Common myeloid progenitor, CD34-positive (primary cell): Measurements from ENCODE around the gene B4GAT1.

Source experiments
- CTCF ChIA-PET: fragments of 350-600 bp; sonication (Branson Sonifier 250); formaldehyde crosslinking; loops from one replicate; lab custom pipeline; 2021; ENCODE audit warnings: antibody characterized with exemption; lab: Charles Lee
- POLR2A ChIA-PET: fragments of 350-600 bp; sonication (Branson Sonifier 250); formaldehyde crosslinking; loops from one replicate; lab custom pipeline; 2021; ENCODE audit warnings: antibody characterized with exemption; lab: Charles Lee
- DNase-seq, 3 donors: peaks; one replicate each; pipeline versions ENCODE4 v3.0.0 to v3.0.0-alpha.2; 2013
- H3K27ac ChIP-seq, 2 experiments: 1 replicate in 1 of 2; 2 replicates in 1 of 2; pipeline ENCODE4 v1.7.0; 2013; ENCODE audit warnings: inconsistent platforms in 2 of 2, low read length in 2 of 2, mild to moderate bottlenecking in 2 of 2, low read depth in 1 of 2, moderate library complexity in 1 of 2; ENCODE audit not compliant: severe bottlenecking in 2 of 2, insufficient read depth in 1 of 2, poor library complexity in 1 of 2
- H3K27me3 ChIP-seq, 5 experiments: replicated peaks in 2 of 5; 1 replicate in 3 of 5; 2 replicates in 2 of 5; pipeline versions ENCODE4 v1.6.1 to v1.7.0; 2013; ENCODE audit warnings: low read length in 4 of 5, mild to moderate bottlenecking in 2 of 5, moderate library complexity in 2 of 5, inconsistent platforms in 1 of 5; ENCODE audit not compliant: insufficient read depth in 5 of 5, control insufficient read depth in 4 of 5
- H3K36me3 ChIP-seq, 4 experiments: 1 replicate in 2 of 4; 2 replicates in 2 of 4; pipeline versions ENCODE4 v1.6.1 to v1.7.0; 2013; ENCODE audit warnings: low read length in 3 of 4, control low read depth in 1 of 4, mild to moderate bottlenecking in 1 of 4; ENCODE audit not compliant: control insufficient read depth in 4 of 4, insufficient read depth in 4 of 4
- H3K4me1 ChIP-seq, 4 experiments: 1 replicate in 3 of 4; 2 replicates in 1 of 4; pipeline versions ENCODE4 v1.6.1 to v1.7.1; 2013; ENCODE audit warnings: low read length in 3 of 4, mild to moderate bottlenecking in 3 of 4, control low read depth in 1 of 4, inconsistent platforms in 1 of 4, moderate library complexity in 1 of 4; ENCODE audit not compliant: control insufficient read depth in 4 of 4, insufficient read depth in 4 of 4; ENCODE audit errors: control extremely low read depth in 1 of 4
- H3K4me3 ChIP-seq, 7 experiments: 1 replicate in 4 of 7; 2 replicates in 3 of 7; pipeline versions ENCODE4 v1.5.1 to v1.7.0; 2013; ENCODE audit warnings: mild to moderate bottlenecking in 7 of 7, low read length in 6 of 7, moderate library complexity in 6 of 7, inconsistent platforms in 2 of 7, low read depth in 2 of 7, control low read depth in 1 of 7; ENCODE audit not compliant: insufficient read depth in 4 of 7, control insufficient read depth in 1 of 7; ENCODE audit errors: extremely low read depth in 1 of 7
- H3K9me3 ChIP-seq, 5 experiments: 1 replicate in 4 of 5; 2 replicates in 1 of 5; pipeline versions ENCODE4 v1.6.1 to v1.7.1; 2013; ENCODE audit warnings: low read length in 4 of 5, mild to moderate bottlenecking in 2 of 5, inconsistent platforms in 1 of 5, low read depth in 1 of 5, moderate library complexity in 1 of 5; ENCODE audit not compliant: control insufficient read depth in 4 of 5, insufficient read depth in 2 of 5; ENCODE audit errors: control extremely low read depth in 1 of 5
- WGBS: methylation state at CpG from one replicate; pipeline ENCODE4 v1.1.5; 2013; ENCODE audit not compliant: insufficient coverage; 5-methylcytosine and 5-hydroxymethylcytosine counted together

B4GAT1 gene

DNA sequence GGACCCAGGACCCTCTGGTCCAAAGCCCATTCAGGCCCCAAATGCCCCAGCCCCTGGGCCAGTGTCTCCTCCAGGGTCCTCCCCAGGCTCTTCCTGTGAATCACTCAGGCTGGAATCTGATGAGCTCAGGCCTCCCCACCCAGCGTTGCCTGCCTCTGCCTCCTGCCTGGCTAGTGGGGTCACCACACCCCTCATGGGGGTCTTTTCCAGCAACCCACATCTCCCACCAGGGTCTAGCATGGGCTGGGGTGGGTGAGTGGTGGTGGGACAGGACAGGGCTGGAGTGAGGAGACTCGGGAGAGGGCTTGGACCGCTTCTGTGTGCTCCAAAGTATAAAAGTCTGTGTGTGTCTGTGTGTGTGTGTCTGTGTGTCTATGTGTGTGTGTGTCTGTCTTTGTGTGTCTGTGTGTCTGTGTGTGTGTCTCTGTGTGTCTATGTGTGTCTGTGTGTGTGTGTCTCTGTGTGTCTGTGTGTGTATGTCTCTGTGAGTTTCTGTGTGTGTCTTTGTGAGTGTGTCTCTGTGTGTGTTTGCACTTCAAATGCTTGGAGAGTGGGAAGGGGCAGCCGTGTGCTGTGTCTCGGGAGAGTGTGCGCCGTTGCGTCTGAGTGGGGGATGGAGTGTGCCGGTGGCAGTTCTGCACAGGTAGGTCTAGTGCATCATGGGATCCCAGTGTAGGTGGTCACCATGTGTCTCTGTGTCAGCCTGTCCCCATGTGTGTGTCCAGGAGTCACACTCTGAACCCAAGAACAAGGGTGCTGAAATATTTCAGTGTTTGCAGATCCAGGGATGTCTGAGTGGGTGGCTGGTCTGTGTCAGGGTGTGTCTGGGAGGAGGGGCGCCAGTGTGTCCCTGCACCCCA is 20.0 kb downstream of the B4GAT1 start:
- ChIA-PET CTCF (interaction anchor here (1.6 to 4.0 kb wide), 2 partner anchors 10 to 16 kb away, joined by 7 to 44 read pairs; partner anchors contain the start of gene CD248), POLR2A (no interaction called here)
- no peak overlapping the region for H3K4me3 ChIP-seq
- H3K27ac ChIP-seq: no peak overlapping the region
- peaks cover 0 to 37% (median 24%) of the 10 kb centered on the region in 4 experiments for H3K4me1 ChIP-seq
- H3K36me3 ChIP-seq: no peaks in the 10 kb centered on the region
- DNase-seq: no peak
- 97% methylated on average over 9 of the region's 10 CpGs for WGBS
- no peaks in the 10 kb centered on the region for H3K9me3 ChIP-seq
- H3K27me3 ChIP-seq: no peaks in the 10 kb centered on the region

- ChIA-PET POLR2A (no interaction called here), CTCF (interaction anchor here (1.6 to 4.0 kb wide), 2 partner anchors 9 to 15 kb away, joined by 7 to 44 read pairs; partner anchors contain the start of gene CD248)
- WGBS: 52% methylated on average over 18 of the region's 21 CpGs
- Histone ChIP-seq H3K27ac (no peak overlapping the region), H3K27me3 (no peaks in the 10 kb centered on the region), H3K4me3 (no peak overlapping the region), H3K36me3 (no peaks in the 10 kb centered on the region), H3K9me3 (no peaks in the 10 kb centered on the region), H3K4me1 (peaks cover 0 to 37% (median 24%) of the 10 kb centered on the region in 4 experiments)
- no peak for DNase-seq
These were observed 20.9 kb downstream of the B4GAT1 start for GRCh38 chr11:66326261-66327111.

DNA sequence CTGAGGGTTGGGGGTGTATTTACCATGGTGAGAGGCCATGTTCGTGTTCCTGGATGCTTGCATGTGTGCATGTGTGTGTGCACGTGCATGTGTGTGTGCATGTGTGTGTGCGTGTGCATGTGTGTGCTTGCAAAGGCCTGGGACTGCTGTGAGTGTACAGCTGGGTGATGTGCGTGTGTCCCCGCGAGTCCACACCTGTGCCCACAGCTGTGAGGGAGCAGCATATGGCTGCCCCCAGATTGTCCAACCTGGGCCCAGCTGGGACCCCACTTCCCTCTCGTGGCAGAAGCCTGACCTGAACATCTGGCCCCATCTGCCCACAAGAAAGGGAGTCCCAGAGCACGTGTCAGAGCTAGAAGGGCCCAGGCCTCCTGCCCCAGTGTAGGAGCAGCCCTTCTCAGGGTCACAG is 22.2 kb downstream of the B4GAT1 start:
- Histone ChIP-seq H3K36me3 (no peaks in the 10 kb centered on the region), H3K27ac (no peak overlapping the region), H3K4me3 (no peak overlapping the region), H3K27me3 (no peaks in the 10 kb centered on the region), H3K9me3 (no peaks in the 10 kb centered on the region), H3K4me1 (peaks cover 0 to 37% (median 24%) of the 10 kb centered on the region in 4 experiments)
- ChIA-PET POLR2A (interaction anchor here (0.5 kb wide), 1 partner anchor 140 kb away, joined by 3 read pairs; no protein-coding TSS in a partner anchor), CTCF (interaction anchor here (1.4 to 4.0 kb wide), 2 partner anchors 13 to 29 kb away, joined by 3 to 44 read pairs; no protein-coding TSS in a partner anchor)
- DNase-seq: peak in 2 of 3 donors; percentile 77 to 87
- 58% methylated on average over 5 of the region's 8 CpGs for WGBS

GRCh38 chr11:66324664-66325063 is 22.8 kb downstream of the B4GAT1 start:
- Histone ChIP-seq H3K4me1 (peaks cover 0 to 37% (median 24%) of the 10 kb centered on the region in 4 experiments), H3K27me3 (no peaks in the 10 kb centered on the region), H3K9me3 (no peaks in the 10 kb centered on the region), H3K4me3 (no peak overlapping the region), H3K27ac (no peak overlapping the region), H3K36me3 (no peaks in the 10 kb centered on the region)
- no peak for DNase-seq
- 100% methylated on average over 3 of the region's 10 CpGs for WGBS
- ChIA-PET CTCF (interaction anchor here (1.4 to 4.0 kb wide), 2 partner anchors 13 to 30 kb away, joined by 3 to 44 read pairs; no protein-coding TSS in a partner anchor), POLR2A (no interaction called here)

- DNase-seq: no peak
- ChIA-PET POLR2A (no interaction called here), CTCF (interaction anchor here (1.4 to 4.0 kb wide), 2 partner anchors 12 to 31 kb away, joined by 3 to 44 read pairs; no protein-coding TSS in a partner anchor)
- H3K36me3 ChIP-seq: no peaks in the 10 kb centered on the region
- 100% methylated on average over 1 of the region's 1 CpG for whole genome bisulfite sequencing
- peaks cover 6 to 44% (median 28%) of the 10 kb centered on the region in 4 experiments for H3K4me1 ChIP-seq
- H3K4me3 ChIP-seq: no peak overlapping the region
- H3K27me3 ChIP-seq: no peaks in the 10 kb centered on the region
- H3K9me3 ChIP-seq: no peaks in the 10 kb centered on the region
- H3K27ac ChIP-seq: no peak overlapping the region
These were observed 23.7 kb downstream of the B4GAT1 start for GRCh38 chr11:66323684-66324083.

DNA sequence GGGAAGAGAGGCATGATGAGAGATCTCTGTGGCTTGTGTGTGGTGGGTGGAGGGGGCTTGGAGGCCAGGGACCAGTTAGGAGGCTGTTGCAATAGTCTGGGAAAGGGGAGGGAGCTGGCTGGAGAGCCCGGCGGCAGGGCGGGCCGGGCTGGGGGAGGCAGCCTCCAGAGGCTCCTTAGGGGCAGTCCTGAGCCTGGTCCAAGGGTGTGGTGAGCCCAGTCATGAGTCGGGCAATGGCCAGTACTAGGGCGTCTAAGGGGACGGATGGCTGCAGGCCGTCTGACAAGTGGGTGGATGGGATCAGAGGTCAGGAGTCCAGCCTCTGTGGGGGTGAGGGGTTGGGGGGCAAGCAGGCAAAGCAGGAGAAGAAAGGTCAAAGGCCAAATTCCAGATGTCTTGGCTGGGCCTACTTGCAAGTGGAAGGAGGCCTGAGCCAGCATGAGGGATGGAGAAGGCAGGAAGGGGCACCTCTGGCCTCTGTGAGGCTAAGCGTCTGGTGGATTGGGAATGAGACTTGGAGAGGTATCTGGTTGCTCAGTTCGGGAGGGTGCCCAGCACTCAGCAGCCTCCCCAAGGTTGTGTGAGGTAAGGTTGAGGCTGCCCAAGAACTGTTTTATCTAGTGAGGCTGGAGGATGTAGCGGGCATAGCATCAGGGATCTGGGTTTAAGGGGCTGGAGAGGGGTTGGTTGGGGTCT is 24.5 kb downstream of the B4GAT1 start:
- Histone ChIP-seq H3K27me3 (no peaks in the 10 kb centered on the region), H3K27ac (no peak overlapping the region), H3K36me3 (no peaks in the 10 kb centered on the region), H3K4me3 (no peak overlapping the region), H3K4me1 (peaks cover 11 to 45% (median 29%) of the 10 kb centered on the region in 4 experiments), H3K9me3 (no peaks in the 10 kb centered on the region)
- 97% methylated on average over 7 of the region's 11 CpGs for WGBS
- DNase-seq: no peak
- ChIA-PET CTCF (interaction anchor here (1.8 kb wide), 2 partner anchors 12 kb away, joined by 7 to 8 read pairs; partner anchors contain the start of gene RIN1), POLR2A (no interaction called here)
